Fibroblast of pulmonary artery (primary cell): ENCODE measurements around the gene FEM1A.
"Not testable (repeated sequence)": the region's sequence is repeated elsewhere in the genome, so short reads cannot be mapped to it uniquely, and the experiment has no call there.

ENCODE experiments used
- DNase-seq: peaks from one replicate; pipeline ENCODE4 v3.0.0-alpha.2; 2010; ENCODE audit warnings: low read depth
- H3K4me3 ChIP-seq: replicated peaks from 2 replicates; pipeline ENCODE4 v1.5.1; 2011; ENCODE audit warnings: low read depth, mild to moderate bottlenecking, control low read depth, low read length, moderate library complexity
- TF ChIP-seq, protein P1 (sequence below): IDR thresholded peaks from 2 replicates; pipeline ENCODE4 v1.5.1; 2011; ENCODE audit warnings: mild to moderate bottlenecking, control low read depth, low read length, inconsistent platforms; ENCODE audit errors: missing control alignments

FEM1A gene

DNA sequence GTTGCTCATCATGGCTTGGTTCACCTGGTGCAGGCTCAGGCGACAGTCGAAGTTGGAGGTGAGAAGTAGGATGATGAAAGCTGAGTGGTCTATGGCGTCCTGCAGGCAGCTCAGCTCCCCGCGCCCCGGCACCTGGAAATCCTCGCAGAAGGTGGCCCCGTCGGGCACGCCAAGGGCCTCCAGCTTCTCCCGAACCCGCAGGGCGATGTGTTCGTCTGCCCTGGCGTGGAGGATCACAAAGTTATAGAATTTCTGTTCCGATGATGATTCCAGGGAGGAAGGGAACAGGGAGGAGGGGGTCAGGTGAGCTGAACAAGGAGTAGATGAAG, 25.4 kb downstream of the FEM1A start:
- no peak overlapping the region for H3K4me3 ChIP-seq
- no peak for DNase-seq
- TF ChIP-seq, protein P1, sequence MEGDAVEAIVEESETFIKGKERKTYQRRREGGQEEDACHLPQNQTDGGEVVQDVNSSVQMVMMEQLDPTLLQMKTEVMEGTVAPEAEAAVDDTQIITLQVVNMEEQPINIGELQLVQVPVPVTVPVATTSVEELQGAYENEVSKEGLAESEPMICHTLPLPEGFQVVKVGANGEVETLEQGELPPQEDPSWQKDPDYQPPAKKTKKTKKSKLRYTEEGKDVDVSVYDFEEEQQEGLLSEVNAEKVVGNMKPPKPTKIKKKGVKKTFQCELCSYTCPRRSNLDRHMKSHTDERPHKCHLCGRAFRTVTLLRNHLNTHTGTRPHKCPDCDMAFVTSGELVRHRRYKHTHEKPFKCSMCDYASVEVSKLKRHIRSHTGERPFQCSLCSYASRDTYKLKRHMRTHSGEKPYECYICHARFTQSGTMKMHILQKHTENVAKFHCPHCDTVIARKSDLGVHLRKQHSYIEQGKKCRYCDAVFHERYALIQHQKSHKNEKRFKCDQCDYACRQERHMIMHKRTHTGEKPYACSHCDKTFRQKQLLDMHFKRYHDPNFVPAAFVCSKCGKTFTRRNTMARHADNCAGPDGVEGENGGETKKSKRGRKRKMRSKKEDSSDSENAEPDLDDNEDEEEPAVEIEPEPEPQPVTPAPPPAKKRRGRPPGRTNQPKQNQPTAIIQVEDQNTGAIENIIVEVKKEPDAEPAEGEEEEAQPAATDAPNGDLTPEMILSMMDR = no peak

GRCh38 chr19:4817467-4818277, 26.1 kb downstream of the FEM1A start:
- no peak overlapping the region for H3K4me3 ChIP-seq
- DNase-seq = no peak
- TF ChIP-seq, protein P1 = no peak

DNA sequence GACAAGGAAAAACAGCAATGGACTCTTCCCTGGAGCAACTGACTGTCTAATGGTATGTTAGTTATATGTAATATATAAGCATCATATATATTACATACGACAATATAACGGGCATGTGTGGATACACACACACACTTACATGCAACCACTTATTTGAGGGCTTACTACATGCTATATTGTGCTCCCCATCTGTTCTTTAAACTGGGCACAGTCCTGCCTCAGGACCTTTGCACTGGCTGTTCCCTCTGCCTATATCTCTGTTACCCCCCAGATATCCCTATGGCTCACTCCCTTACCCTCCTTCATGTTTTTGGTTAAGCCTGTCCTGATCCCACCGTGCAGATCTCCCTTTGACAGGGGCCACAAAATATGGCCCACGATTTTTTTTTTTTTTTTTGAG, 29.7 kb downstream of the FEM1A start:
- TF ChIP-seq, protein P1 = no peak
- DNase-seq = no peak
- H3K4me3 ChIP-seq = no peak overlapping the region

- not testable (repeated sequence) for DNase-seq, H3K4me3 ChIP-seq
Observed at GRCh38 chr19:4822354-4822753, 30.8 kb downstream of the FEM1A start.

DNA sequence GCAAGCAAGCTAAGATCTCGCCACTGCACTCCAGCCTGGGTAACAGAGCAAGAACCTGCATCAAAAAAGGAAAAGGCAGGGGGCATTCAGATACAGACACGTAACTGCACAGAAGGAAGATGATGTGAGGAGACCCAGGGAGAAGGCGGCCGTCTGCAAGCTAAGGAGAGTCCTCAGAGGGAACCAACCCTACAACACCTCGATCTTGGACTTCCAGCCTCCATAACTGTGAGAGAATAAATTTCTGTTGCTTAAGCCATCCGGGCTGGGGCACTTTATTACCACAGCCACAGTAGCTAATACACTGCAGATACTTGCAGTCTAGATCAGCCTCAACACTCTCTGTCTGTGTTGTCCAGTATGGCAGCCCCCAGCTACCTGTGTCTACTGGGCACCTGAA, 32.0 kb downstream of the FEM1A start:
- TF ChIP-seq, protein P1 = no peak
- no peak for DNase-seq
- H3K4me3 ChIP-seq = no peak overlapping the region

DNA sequence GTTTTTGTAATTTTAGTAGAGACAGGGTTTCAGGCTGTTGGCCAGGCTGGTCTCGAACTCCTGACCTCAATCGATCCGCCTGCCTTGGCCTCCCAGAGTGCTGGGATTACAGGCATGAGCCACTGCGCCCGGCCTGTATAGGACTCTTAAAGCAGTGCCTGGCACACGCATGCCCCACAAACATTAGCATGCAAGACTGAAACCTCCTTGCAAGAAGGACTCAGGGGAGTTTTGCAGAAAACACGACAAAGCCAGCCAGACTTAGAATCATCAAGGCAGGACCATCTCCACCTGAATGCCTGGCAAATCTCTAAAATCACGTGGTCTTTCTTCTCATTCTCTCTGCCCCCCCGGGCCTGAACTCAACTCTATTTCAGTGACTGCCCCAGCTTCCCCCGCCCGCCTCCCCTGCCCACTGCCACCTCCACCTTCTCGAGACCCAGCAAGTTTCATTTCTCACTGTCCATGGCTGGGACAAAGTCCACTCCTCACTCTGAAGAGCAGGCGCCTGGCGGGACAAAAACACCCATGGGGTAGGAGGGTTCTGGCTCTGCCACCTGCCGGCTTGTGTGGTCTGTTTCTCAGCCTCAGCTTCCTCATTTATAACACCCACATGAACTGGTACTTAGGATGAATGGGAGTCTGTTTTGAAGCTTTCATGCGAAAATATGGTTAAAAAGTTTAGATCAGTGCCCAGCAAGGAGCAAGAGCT, 37.6 kb downstream of the FEM1A start:
- no peak overlapping the region for H3K4me3 ChIP-seq
- no peak for DNase-seq
- TF ChIP-seq, protein P1 = no peak

GRCh38 chr19:4830332-4830731, 38.8 kb downstream of the FEM1A start:
- H3K4me3 ChIP-seq = peak overlapping the region; percentile 85
- TF ChIP-seq, protein P1 = no peak
- no peak for DNase-seq
